SU-DHL-6 (cell line): Measurements from ENCODE around the gene NFKBIE.

ENCODE experiments used
- H2AFZ ChIP-seq: fragments of 200-600 bp; sonication (generic); 2 replicates; pipeline ENCODE4 v1.6.1; 2014; ENCODE audit warnings: low read depth, mild to moderate bottlenecking, moderate library complexity, mixed read lengths, antibody characterized with exemption, low read length; ENCODE audit not compliant: severe bottlenecking
- H3F3A ChIP-seq: fragments of 200-600 bp; shearing (Covaris generic); 2 replicates; pipeline ENCODE4 v1.6.0; 2016; ENCODE audit warnings: antibody characterized with exemption, mild to moderate bottlenecking; ENCODE audit not compliant: insufficient read depth
- H3K27ac ChIP-seq: fragments of 200-600 bp; sonication (generic); 2 replicates; pipeline ENCODE4 v1.5.1; 2016; ENCODE audit warnings: low read depth, mild to moderate bottlenecking, low read length, moderate library complexity, mixed read lengths
- H3K27me3 ChIP-seq: fragments of 200-600 bp; sonication (generic), shearing (Covaris generic); 2 replicates; pipeline ENCODE4 v1.6.0; 2014; ENCODE audit warnings: mild to moderate bottlenecking, low read length
- H3K36me3 ChIP-seq: fragments of 200-600 bp; sonication (generic); 2 replicates; pipeline ENCODE4 v1.6.1; 2014; ENCODE audit warnings: mild to moderate bottlenecking, low read length, mixed read lengths
- H3K4me2 ChIP-seq: fragments of 300-600, 200-600 bp; shearing (Covaris generic), sonication (generic); 2 replicates; pipeline ENCODE4 v1.6.0; 2014; ENCODE audit warnings: low read length, low read depth, mild to moderate bottlenecking; ENCODE audit not compliant: poor library complexity, severe bottlenecking
- H3K4me3 ChIP-seq: fragments of 200-600 bp; sonication (generic); 2 replicates; pipeline ENCODE4 v1.5.1; 2014; ENCODE audit warnings: antibody characterized with exemption, low read length, mild to moderate bottlenecking, mixed read lengths; ENCODE audit not compliant: insufficient read depth, poor library complexity, severe bottlenecking
- H3K79me2 ChIP-seq: fragments of 200-600 bp; sonication (generic); 2 replicates; pipeline ENCODE4 v1.6.1; 2014; ENCODE audit warnings: mild to moderate bottlenecking, low read length, moderate library complexity; ENCODE audit not compliant: insufficient read depth
- H3K9ac ChIP-seq: fragments of 200-600 bp; sonication (generic); 2 replicates; pipeline ENCODE4 v1.7.0; 2014; ENCODE audit warnings: mild to moderate bottlenecking, low read length
- H3K9me2 ChIP-seq: fragments of 200-600 bp; sonication (generic); replicated peaks from 2 replicates; pipeline ENCODE4 v1.6.1; 2014; ENCODE audit warnings: low read length; ENCODE audit not compliant: insufficient read depth
- H3K9me3 ChIP-seq: fragments of 200-600 bp; sonication (generic); 2 replicates; pipeline ENCODE4 v1.6.1; 2014; ENCODE audit warnings: low read length, mixed read lengths; ENCODE audit not compliant: insufficient read depth
- H4K20me1 ChIP-seq: fragments of 200-600 bp; sonication (generic); 2 replicates; pipeline ENCODE4 v1.6.1; 2014; ENCODE audit warnings: low read depth, mild to moderate bottlenecking, antibody characterized with exemption, low read length, moderate library complexity, mixed read lengths
- CTCF ChIP-seq: fragments of 200-600 bp; sonication (generic); IDR thresholded peaks from one replicate; pipeline ENCODE4 v1.5.1; 2017; ENCODE audit warnings: antibody characterized with exemption, mild to moderate bottlenecking, low read length, moderate library complexity; ENCODE audit not compliant: insufficient read depth, poor library complexity, severe bottlenecking
- EZH2phosphoT487 ChIP-seq: fragments of 200-600 bp; sonication (generic), shearing (Covaris generic); conservative IDR thresholded peaks from 2 replicates; pipeline ENCODE4 v1.6.1; 2018; ENCODE audit warnings: mild to moderate bottlenecking, antibody characterized with exemption, low read length, moderate library complexity, mixed read lengths

Gene NFKBIE

DNA sequence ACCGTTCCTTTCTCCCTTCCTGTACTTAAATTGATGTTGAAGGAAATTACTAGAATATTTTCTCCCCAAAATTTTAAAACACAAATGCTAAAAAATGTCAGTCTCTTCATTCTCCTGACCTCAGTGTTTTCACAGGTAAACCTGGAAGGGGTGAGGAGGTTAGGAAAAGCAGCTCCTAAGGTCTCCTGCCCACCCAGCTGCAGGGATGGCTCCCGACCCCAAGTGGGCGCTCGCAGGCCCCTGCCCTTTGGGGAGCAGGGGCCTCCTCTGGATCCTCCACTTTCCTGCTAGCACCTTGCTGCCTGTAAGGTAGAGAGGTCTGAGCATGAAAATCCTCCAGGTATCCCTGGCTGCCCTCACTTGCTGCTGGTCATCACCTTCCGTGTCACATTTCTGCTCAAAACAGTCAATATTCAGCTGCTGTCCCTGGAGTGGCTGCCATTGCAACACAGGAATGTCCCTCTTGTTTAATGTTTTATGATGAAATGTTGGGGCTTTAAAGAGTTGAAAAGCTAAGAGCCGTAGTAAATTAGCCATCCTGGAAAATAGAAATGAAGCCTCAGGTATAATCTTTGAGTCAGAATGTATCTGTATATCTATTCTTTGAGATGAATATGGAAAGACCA, 29.3 kb downstream of the NFKBIE start:
- Histone ChIP-seq H3K27ac (no peak overlapping the region), H3K9ac (no peak overlapping the region), H3K27me3 (no peaks in the 10 kb centered on the region), H3K79me2 (no peaks in the 10 kb centered on the region), H4K20me1 (no peaks in the 10 kb centered on the region), H3K4me2 (no peak overlapping the region), H3K36me3 (no peaks in the 10 kb centered on the region), H3K9me3 (no peaks in the 10 kb centered on the region), H2AFZ (no peak overlapping the region), H3K4me3 (no peak overlapping the region), H3F3A (peaks cover 4% of the 10 kb centered on the region), H3K9me2 (no peaks in the 10 kb centered on the region)
- no peak for TF ChIP-seq EZH2phosphoT487

DNA sequence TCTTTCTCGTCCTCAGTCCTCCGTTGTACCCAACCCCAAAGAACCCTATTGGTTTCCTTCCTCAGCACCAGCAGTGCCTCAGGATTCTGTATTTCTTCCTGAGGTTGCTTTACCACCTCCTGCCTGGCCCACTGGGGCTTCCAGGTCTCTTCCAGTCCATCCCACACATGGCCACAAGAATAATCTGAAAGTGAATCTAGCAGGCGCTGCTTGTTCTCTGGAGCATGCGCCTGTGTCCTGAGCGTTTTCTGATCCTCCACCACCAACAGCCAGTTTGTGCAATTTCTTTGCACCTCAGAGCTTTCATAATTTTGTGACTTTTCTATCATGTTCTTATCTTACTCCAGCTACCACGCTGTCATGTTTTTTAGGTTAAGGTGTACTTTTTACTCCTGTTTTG, 30.1 kb downstream of the NFKBIE start:
- no peak overlapping the region for H3K9ac ChIP-seq
- no peaks in the 10 kb centered on the region for H3K9me3 ChIP-seq
- H3K4me2 ChIP-seq = no peak overlapping the region
- H4K20me1 ChIP-seq = no peaks in the 10 kb centered on the region
- no peaks in the 10 kb centered on the region for H3K9me2 ChIP-seq
- H3K27me3 ChIP-seq = no peaks in the 10 kb centered on the region
- no peak for TF ChIP-seq CTCF
- no peak for TF ChIP-seq EZH2phosphoT487
- H2AFZ ChIP-seq = no peak overlapping the region
- no peaks in the 10 kb centered on the region for H3K36me3 ChIP-seq
- H3K79me2 ChIP-seq = no peaks in the 10 kb centered on the region
- H3K27ac ChIP-seq = no peak overlapping the region
- peaks cover 4% of the 10 kb centered on the region for H3F3A ChIP-seq
- H3K4me3 ChIP-seq = no peak overlapping the region

DNA sequence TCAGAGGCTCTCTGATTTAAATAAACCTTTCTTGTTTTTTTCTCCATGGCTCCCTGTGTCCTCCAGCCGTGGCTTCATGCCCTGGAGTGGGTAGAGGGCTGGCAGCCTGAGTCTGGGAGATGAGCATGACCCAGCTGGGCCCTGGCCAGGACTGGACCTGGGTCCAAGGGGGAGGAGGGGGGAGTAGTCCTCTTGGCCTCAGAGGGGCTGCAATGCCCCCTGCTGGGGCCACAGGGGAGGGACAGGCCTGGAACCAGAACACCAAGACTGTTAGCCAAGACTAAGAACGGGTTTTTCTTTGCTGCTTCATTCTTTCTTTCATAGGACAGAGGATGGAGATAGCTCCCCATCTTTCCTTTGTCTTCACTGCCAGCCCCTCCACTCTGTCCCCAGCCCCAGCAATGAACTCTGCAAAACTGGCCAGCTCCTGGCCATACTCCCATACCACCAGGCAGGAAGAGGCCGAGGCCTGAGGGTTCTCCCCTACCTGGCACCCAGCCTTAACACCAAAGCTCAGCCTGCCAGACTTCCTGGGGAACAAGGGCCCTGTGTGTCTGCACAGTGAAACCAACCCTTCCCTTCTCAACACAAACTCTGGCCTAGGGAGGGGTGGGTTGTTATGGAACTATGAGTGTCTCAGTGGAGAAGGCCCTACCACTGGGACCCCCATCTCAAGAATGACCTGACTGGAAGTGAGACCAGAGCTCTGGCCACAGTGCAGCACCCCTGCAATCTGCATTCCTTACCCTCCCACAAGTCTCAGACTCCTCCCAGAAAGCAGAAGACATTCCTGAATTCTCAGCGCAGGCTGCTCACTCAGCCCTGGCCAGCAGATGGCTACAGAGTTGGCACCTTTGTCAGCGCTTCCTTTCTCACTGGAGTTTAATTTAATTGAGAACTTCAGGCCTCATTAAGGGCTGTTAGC, 31.0 kb downstream of the NFKBIE start:
- TF ChIP-seq EZH2phosphoT487 (no peak), CTCF (peak; percentile 96)
- no peaks in the 10 kb centered on the region for H4K20me1 ChIP-seq
- peaks cover 4% of the 10 kb centered on the region for H3F3A ChIP-seq
- no peaks in the 10 kb centered on the region for H3K36me3 ChIP-seq
- no peak overlapping the region for H3K4me3 ChIP-seq
- no peak overlapping the region for H3K9ac ChIP-seq
- H3K4me2 ChIP-seq = no peak overlapping the region
- no peaks in the 10 kb centered on the region for H3K79me2 ChIP-seq
- H3K27ac ChIP-seq = no peak overlapping the region
- no peaks in the 10 kb centered on the region for H3K9me2 ChIP-seq
- H3K9me3 ChIP-seq = no peaks in the 10 kb centered on the region
- H3K27me3 ChIP-seq = no peaks in the 10 kb centered on the region
- H2AFZ ChIP-seq = no peak overlapping the region

DNA sequence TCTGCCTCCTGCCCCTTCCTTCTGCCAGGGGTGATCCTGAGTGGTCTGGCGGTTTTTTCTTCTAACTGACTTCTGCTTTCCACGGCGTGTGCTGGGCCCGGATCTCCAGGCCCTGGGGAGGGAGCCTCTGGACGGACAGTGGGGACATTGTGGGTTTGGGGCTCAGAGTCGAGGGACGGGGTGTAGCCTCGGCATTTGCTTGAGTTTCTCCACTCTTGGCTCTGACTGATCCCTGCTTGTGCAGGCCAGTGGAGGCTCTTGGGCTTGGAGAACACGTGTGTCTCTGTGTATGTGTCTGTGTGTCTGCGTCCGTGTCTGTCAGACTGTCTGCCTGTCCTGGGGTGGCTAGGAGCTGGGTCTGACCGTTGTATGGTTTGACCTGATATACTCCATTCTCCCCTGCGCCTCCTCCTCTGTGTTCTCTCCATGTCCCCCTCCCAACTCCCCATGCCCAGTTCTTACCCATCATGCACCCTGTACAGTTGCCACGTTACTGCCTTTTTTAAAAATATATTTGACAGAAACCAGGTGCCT, 31.7 kb downstream of the NFKBIE start:
- H3K27ac ChIP-seq = no peak overlapping the region
- H2AFZ ChIP-seq = no peak overlapping the region
- no peak overlapping the region for H3K4me3 ChIP-seq
- no peaks in the 10 kb centered on the region for H3K9me2 ChIP-seq
- 0 out of 2 replicates have a peak, but pooled peaks cover 4% of the 10 kb centered on the region for H3K79me2 ChIP-seq
- no peaks in the 10 kb centered on the region for H3K27me3 ChIP-seq
- no peak overlapping the region for H3K9ac ChIP-seq
- no peaks in the 10 kb centered on the region for H3K9me3 ChIP-seq
- H3F3A ChIP-seq = peaks cover 4% of the 10 kb centered on the region
- H4K20me1 ChIP-seq = no peaks in the 10 kb centered on the region
- no peaks in the 10 kb centered on the region for H3K36me3 ChIP-seq
- TF ChIP-seq CTCF (no peak), EZH2phosphoT487 (no peak)
- H3K4me2 ChIP-seq = no peak overlapping the region
